Smooth muscle cell (in vitro differentiated cells): ENCODE data around the gene GJB5. TPM values are rescaled to one million over a fixed set of nuclear protein-coding genes. Genes with fewer than 3 reads are reported as not detected.
"Not testable (repeated sequence)": the region's sequence is repeated elsewhere in the genome, so short reads cannot be mapped to it uniquely, and the experiment has no call there.

Experiments
- DNase-seq: peaks from one replicate; lab custom pipeline; 2025; ENCODE audit not compliant: unreplicated experiment; lab: John Stamatoyannopoulos, UW
- H2AFZ ChIP-seq: fragments of 200-600 bp; sonication (generic); 2 replicates; pipeline ENCODE4 v1.6.0; 2016; ENCODE audit warnings: antibody characterized with exemption, low read depth, mild to moderate bottlenecking
- H3F3A ChIP-seq: fragments of 200-600 bp; sonication (generic); 2 replicates; pipeline ENCODE4 v1.6.0; 2017; ENCODE audit warnings: antibody characterized with exemption, low read depth
- H3K27ac ChIP-seq: fragments of 200-600 bp; sonication (generic); 2 replicates; pipeline ENCODE4 v1.5.1; 2016; ENCODE audit warnings: low read depth, mild to moderate bottlenecking
- H3K27me3 ChIP-seq: fragments of 200-600 bp; sonication (generic); 2 replicates; pipeline ENCODE4 v1.6.1; 2016; ENCODE audit warnings: low read depth, mild to moderate bottlenecking
- H3K36me3 ChIP-seq: fragments of 200-600 bp; sonication (generic); 2 replicates; pipeline ENCODE4 v1.5.1; 2016; ENCODE audit warnings: low read depth
- H3K4me1 ChIP-seq: fragments of 200-600 bp; sonication (generic); 2 replicates; pipeline ENCODE4 v1.5.1; 2016; ENCODE audit warnings: low read depth
- H3K4me2 ChIP-seq: fragments of 200-600 bp; sonication (generic); 2 replicates; pipeline ENCODE4 v1.6.0; 2016; ENCODE audit warnings: mild to moderate bottlenecking
- H3K4me3 ChIP-seq: fragments of 200-600 bp; sonication (generic); 2 replicates; pipeline ENCODE4 v1.5.1; 2016; ENCODE audit warnings: mild to moderate bottlenecking
- H3K79me2 ChIP-seq: fragments of 200-600 bp; sonication (generic); 2 replicates; pipeline ENCODE4 v1.6.0; 2016; ENCODE audit warnings: low read depth, mild to moderate bottlenecking
- H3K9ac ChIP-seq: fragments of 200-600 bp; sonication (generic); 2 replicates; pipeline ENCODE4 v1.6.0; 2016; ENCODE audit warnings: low read depth
- H3K9me3 ChIP-seq: fragments of 200-600 bp; sonication (generic); replicated peaks from 2 replicates; pipeline ENCODE4 v1.5.1; 2016; ENCODE audit warnings: low read depth
- H4K20me1 ChIP-seq: fragments of 200-600 bp; sonication (generic); 2 replicates; pipeline ENCODE4 v1.6.0; 2016; ENCODE audit warnings: low read depth
- WGBS: methylation state at CpG from one replicate; pipeline ENCODE4 v1.1.7; 2016; ENCODE audit warnings: low lambda C conversion rate; 5-methylcytosine and 5-hydroxymethylcytosine counted together
- polyA plus RNA-seq: library from polyadenylated mRNA; unstranded; fragments of >200 nt; fragmentation: Nextera tagmentation; extraction: Ambion mirVana; gene quantifications from 2 replicates; pipeline ENCODE4 v1.2.1, GENCODE V29; 2016
- total RNA-seq: library from RNA; depleted of rRNA; stranded (reverse); fragments of >200 nt; gene quantifications from 2 replicates; pipeline ENCODE4 v1.2.3, GENCODE V29; 2014
- TF ChIP-seq, protein P1 (sequence below): fragments of 200-600 bp; sonication (generic); IDR thresholded peaks from 2 replicates; pipeline ENCODE4 v1.5.1; 2017; ENCODE audit warnings: borderline replicate concordance, mild to moderate bottlenecking, antibody characterized with exemption; ENCODE audit not compliant: insufficient read depth, poor library complexity, severe bottlenecking

GJB5 gene
- total and polyA plus RNA-seq, 2 experiments from 2014 or later: 2.5 to 8.8 TPM

DNA sequence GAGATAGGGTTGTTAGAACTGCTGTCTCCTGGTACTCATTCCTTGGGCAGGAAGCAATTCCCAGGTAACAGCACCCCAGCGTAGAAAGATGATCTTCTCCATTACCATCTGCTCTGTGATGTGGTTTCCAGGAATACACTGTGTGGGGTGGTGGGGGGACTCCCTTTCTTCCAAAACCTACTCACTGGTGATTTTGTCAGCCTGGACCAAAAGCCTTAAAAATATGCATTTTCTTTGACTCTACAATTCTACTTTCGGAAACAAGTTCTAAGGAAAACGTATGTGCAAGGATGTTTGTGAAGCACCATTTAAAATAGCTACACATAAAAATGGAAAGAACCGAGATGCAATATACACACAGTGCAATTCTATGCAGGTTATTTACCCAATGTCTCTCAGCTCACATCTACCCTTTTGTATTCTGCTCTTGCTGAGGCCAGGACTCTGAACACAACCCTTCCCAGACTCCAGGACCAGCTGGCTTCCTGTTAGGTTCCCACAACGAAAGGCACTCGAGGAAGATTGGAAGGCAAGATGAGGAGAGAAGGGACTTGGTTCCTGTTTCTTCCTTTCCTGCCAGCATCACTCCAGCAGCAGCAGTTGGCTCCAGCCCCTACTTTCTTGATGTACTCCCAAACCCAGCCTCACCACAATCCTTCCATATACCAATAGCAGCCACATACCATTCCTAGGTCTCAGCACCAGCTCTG lies 33.0 kb upstream of the GJB5 start:
- Histone ChIP-seq H3F3A (no peaks in the 10 kb centered on the region), H4K20me1 (no peaks in the 10 kb centered on the region), H3K79me2 (no peaks in the 10 kb centered on the region), H3K4me1 (no peaks in the 10 kb centered on the region), H3K9ac (no peak overlapping the region), H3K36me3 (no peaks in the 10 kb centered on the region), H3K27ac (no peak overlapping the region), H3K9me3 (no peaks in the 10 kb centered on the region), H3K4me3 (no peak overlapping the region), H2AFZ (no peak overlapping the region), H3K4me2 (no peak overlapping the region), H3K27me3 (peaks cover 53% of the 10 kb centered on the region)
- 92% methylated on average over 6 of the region's 6 CpGs for WGBS
- DNase-seq: no peak
- TF ChIP-seq, protein P1, sequence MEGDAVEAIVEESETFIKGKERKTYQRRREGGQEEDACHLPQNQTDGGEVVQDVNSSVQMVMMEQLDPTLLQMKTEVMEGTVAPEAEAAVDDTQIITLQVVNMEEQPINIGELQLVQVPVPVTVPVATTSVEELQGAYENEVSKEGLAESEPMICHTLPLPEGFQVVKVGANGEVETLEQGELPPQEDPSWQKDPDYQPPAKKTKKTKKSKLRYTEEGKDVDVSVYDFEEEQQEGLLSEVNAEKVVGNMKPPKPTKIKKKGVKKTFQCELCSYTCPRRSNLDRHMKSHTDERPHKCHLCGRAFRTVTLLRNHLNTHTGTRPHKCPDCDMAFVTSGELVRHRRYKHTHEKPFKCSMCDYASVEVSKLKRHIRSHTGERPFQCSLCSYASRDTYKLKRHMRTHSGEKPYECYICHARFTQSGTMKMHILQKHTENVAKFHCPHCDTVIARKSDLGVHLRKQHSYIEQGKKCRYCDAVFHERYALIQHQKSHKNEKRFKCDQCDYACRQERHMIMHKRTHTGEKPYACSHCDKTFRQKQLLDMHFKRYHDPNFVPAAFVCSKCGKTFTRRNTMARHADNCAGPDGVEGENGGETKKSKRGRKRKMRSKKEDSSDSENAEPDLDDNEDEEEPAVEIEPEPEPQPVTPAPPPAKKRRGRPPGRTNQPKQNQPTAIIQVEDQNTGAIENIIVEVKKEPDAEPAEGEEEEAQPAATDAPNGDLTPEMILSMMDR: no peak

DNA sequence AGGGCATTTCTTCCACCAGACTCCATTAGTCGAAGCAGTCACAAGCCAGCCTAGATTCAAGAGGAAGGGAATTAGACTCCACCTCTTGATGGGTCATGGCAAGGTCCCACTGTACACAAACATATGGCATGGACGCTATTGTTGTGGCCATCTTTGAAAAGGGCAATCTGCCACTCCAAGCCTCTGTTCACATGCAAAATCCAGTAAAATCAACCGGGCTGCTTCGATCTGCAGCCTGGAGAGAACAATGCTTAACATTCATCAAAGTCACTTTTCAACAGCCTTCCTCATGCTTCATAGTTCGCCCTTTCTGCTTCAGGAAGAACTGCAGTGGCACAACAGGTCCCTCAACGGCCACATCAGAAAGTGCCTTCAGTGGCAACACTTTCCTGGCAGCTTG lies 28.0 kb upstream of the GJB5 start:
- H3K36me3 ChIP-seq: no peaks in the 10 kb centered on the region
- H4K20me1 ChIP-seq: no peaks in the 10 kb centered on the region
- no peaks in the 10 kb centered on the region for H3F3A ChIP-seq
- no peak overlapping the region for H2AFZ ChIP-seq
- no peak overlapping the region for H3K27ac ChIP-seq
- H3K4me1 ChIP-seq: no peaks in the 10 kb centered on the region
- WGBS: 82% methylated on average over 6 of the region's 6 CpGs
- peaks cover 26% of the 10 kb centered on the region for H3K27me3 ChIP-seq
- no peaks in the 10 kb centered on the region for H3K9me3 ChIP-seq
- H3K9ac ChIP-seq: no peak overlapping the region
- H3K79me2 ChIP-seq: no peaks in the 10 kb centered on the region
- DNase-seq: no peak
- TF ChIP-seq, protein P1: no peak
- no peak overlapping the region for H3K4me2 ChIP-seq
- H3K4me3 ChIP-seq: no peak overlapping the region

DNA sequence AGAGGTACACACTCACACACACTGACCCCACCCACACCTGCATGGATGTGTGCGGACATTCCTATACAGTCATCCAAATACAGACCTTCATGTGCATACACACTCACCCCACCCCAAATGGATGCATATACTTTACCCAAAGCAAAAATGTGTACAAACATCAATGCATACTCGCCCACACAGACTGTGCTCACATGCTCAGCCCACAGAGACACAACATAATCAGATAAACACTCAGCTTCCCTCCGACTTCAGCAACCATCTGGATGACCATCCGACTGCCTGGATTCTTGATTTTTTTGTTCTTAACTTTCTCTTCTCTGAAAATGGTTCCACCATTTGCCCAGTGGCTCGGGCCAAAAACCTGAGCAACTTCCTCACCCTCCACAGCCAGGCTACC lies 24.4 kb upstream of the GJB5 start:
- Histone ChIP-seq H3K27ac (no peak overlapping the region), H3K27me3 (peaks cover 14% of the 10 kb centered on the region), H3K36me3 (no peaks in the 10 kb centered on the region), H3K4me3 (no peak overlapping the region), H3F3A (no peaks in the 10 kb centered on the region), H3K9ac (no peak overlapping the region), H4K20me1 (no peaks in the 10 kb centered on the region), H3K4me1 (no peaks in the 10 kb centered on the region), H3K9me3 (no peaks in the 10 kb centered on the region), H2AFZ (no peak overlapping the region), H3K4me2 (no peak overlapping the region), H3K79me2 (no peaks in the 10 kb centered on the region)
- no peak for DNase-seq
- TF ChIP-seq, protein P1: no peak
- 78% methylated on average over 5 of the region's 5 CpGs for WGBS

DNA sequence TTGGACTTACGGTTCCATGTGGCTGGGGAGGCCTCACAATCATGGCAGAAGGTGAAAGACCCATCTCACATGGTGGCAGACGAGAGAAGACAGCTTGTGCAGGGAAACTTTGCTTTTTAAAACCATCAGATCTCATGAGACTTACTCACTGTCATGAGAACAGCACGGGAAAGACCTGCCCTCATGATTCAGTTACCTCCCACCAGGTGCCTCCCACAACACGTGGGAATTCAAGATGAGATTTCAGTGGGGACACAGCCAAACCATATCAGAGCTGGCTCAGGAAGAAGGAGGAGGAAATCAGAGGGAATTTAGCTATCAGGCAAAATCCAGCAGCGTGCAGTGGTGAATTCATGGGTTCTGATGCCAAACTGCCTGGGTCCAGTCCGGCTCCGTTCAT lies 22.0 kb upstream of the GJB5 start:
- not testable (repeated sequence) for H2AFZ ChIP-seq, H3K4me2 ChIP-seq, H3F3A ChIP-seq, H3K4me3 ChIP-seq, H3K79me2 ChIP-seq, H3K36me3 ChIP-seq, H3K9me3 ChIP-seq, DNase-seq, H3K4me1 ChIP-seq, H3K9ac ChIP-seq, H4K20me1 ChIP-seq, H3K27me3 ChIP-seq, H3K27ac ChIP-seq
- 75% methylated on average over 7 of the region's 7 CpGs for WGBS
